DMS114 treated with DMSO at 0.1 percent for 48 hours (cell line): ENCODE data around the gene TBC1D7.

Source experiments
- DNase-seq: peaks from one replicate; lab custom pipeline; 2025; ENCODE audit not compliant: unreplicated experiment; lab: John Stamatoyannopoulos, UW

TBC1D7 gene

GRCh38 chr6:13357551-13358075 lies 29.3 kb upstream of the TBC1D7 start:
- no peak for DNase-seq

GRCh38 chr6:13355999-13356785 lies 27.9 kb upstream of the TBC1D7 start:
- DNase-seq: no peak

DNA sequence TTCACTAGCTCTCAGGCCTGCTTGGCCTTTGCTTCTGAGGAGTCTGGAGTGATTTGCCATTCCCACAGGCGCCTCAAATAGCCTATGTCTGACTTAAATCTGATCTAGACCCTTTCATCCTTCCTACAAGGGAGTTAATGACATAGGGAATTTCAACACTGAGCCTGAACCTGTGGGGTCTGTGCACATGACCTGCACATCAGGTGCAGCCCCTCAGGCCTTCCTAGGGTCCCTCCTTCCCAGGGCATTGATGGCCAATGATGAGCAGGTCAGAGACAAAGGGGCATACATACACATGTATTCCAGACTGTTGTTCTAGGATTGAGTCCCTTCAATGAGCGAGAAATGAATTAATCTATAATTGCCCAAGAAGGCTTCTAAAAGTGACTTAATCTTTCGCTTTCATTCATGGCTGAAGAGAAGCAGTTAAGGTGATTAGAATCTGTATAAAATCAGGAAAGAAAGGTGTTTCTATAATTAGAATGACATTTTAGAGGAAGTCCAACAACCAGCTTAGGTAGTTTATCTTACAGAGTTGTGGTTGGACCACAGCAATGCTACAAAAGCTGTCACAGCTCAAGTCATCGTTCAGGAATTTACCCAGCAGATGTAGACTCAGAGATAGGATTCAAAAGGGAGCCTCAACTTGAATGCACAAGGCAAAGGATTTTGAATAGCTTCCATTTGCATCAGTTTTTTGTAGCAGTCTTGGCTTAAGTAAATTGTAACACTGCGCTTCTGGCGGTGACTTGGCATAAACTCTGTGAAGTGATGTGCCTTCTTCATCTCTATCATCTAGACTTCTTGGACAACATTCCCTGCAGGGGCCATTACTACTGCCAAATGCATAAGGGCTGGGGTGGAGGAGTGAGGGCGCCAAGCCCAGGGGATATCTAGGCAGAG lies 27.0 kb upstream of the TBC1D7 start:
- no peak for DNase-seq

- DNase-seq: no peak
Measured at GRCh38 chr6:13354331-13355042, 26.1 kb upstream of the TBC1D7 start.

GRCh38 chr6:13352165-13352564 lies 23.8 kb upstream of the TBC1D7 start:
- DNase-seq: no peak

DNA sequence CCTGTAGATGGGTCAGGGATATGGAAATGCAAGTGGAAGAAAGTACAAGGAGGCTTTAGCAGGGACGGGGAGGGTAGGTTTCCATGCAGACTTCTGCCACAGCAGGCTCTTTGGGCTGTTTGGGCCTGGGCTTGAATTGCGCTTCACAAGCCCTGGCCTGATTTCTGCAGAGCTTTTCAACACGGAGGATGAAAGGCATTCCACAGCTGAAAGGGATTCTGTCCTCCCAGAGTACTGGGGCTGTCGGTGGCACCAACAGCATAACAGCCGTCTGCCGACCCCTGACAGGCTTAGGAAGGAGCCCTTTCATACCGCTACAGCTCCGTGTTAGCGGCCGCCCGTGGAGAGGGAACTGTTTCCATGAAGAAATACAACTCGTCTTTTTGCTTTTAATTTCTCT lies 22.9 kb upstream of the TBC1D7 start:
- DNase-seq: no peak

- no peak for DNase-seq
Measured at GRCh38 chr6:13349811-13350506, 21.6 kb upstream of the TBC1D7 start.

- DNase-seq: no peak
Measured at GRCh38 chr6:13348334-13349113, 20.2 kb upstream of the TBC1D7 start.

DNA sequence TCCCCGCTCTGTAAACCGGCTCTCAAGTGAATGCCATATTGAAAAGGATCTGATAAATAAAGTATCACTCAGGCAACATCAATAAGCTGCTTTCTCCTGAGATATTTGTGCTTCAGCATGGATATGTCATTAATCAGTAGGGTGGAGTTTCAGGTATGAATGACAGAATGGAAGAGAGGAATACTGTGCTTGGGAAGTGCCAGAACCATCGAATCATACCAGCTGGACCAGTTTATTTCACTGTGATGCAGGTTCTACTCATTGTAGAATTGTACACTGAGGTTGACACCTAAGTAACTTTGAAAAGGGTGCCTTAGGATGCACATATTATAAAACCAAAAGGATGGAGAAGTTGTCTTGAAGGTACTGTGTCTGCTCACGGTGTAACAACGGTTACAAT lies 17.9 kb upstream of the TBC1D7 start:
- DNase-seq: no peak

DNA sequence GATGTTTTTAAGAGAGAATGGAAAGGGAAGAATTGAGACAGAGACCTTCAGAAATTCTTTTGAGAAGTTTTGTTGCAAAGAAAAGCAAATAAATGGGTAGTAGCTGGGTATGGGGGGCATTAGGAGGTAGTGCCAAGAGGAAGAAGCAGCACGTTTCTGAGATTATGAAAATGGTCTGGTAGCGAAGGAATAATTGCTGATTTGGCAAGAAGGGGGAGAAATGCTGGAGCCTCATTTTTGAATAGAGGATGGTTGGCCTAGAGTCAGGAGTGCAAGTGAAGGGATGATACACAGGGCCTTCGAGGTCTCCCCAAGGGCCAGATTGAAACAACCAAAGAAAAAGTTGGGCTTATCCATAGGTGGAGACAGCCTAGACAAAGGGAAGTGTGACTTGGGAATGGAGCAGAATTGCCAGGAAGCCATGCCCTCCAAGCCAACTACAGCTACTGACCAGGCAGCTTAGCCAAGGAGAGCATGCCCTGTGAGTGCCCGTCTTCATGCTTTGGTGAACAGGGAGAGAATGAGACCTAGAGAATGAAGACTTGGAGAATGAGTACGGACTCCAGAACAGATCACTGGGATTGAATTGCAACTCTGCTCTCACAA lies 14.2 kb upstream of the TBC1D7 start:
- no peak for DNase-seq

GRCh38 chr6:13339863-13340630 lies 11.7 kb upstream of the TBC1D7 start:
- DNase-seq: no peak

- DNase-seq: no peak
Measured at GRCh38 chr6:13338038-13338437, 9.7 kb upstream of the TBC1D7 start.

DNA sequence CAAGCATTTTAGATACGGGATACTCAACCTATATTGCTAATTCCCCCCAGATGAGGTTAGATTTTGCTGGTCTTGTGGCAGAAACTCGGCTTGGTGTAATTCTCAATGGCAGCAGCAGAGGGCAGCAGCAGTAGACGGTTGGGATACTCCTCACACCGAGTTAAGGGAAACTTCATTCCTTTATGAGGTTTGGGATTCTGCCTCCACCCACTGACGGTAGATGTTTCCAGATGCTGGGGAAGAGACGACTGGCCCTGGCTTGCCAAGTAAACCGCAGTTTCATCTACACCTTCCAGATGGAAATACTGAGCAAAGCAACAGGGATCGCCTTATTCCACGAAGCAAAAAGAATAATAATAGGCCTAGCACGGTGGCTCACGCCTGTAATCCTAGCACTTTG lies 8.2 kb upstream of the TBC1D7 start:
- DNase-seq: peak; percentile 86

DNA sequence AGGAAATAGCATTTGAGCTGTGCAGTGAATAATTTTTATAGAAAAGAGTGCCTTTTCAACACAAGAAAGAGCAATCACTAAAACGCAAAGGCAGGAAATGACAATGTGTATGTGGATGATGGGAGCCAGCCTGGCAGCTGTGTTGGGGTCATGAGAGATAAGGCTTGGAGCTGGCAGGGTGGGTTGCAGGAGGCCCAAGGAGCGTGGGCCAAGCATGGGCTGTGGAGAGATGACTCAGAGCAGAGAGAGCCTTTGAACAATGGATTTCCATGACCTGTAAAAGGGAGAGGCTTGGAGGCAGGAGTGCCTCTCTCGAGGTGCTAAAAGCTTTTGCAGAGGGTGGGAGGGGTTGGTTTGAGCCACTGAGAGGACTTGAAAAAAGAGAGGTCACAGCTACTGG lies 6.6 kb upstream of the TBC1D7 start:
- DNase-seq: no peak

DNA sequence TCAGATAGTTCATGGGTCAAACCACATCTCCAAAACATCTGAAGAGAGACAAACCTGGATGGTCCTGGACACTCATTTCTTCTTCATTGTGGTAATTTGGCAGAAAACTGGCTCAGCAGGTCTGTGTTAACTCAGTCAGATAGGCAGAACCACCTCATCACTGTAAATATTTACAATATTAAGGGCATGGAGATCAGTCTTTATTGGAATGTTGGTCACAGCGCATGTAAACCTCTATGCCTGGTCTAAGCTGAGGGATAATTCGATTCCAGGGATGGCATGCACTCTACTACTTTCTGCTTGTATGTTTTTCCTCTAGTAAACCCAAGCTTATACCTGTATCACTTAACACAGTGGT lies 4.0 kb upstream of the TBC1D7 start:
- no peak for DNase-seq

DNA sequence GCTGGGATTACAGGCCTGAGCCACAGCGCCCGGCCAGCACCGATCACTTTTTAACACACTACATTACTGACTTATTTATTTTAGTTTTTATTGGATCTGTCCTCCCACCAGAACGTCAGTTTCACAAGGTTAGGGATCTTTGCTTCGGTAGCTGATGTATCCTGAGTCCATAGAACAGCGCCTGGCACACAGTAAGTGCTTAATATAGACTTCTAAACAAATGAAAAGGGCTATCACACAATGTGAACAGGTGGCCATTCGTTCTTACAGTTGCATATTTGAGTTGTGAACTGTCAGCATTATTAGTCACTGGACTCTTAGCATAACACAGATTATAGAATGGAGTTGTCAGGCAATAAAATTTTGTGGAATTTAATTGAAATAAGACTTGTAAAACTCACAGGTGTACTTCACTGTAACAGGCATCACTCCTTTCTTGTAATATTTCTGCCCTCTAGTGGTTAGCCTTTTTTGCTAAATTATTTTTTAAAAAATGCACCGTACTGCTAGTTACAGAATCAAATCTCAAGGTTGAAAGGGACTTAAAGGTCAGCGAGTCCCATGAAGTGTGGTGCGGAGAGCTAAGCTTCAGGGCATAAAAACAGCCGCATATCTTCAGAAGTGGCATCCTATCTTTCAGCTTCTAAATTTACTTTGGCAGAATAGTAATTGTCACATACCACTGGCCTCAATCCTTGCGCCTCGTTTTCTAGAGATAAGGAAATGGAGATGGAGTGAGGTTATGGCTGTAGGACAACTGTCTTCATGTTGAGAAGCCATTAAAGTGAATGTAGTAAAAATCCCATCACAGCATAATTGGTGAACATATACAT lies 3.4 kb upstream of the TBC1D7 start:
- peak; percentile 61 for DNase-seq

DNA sequence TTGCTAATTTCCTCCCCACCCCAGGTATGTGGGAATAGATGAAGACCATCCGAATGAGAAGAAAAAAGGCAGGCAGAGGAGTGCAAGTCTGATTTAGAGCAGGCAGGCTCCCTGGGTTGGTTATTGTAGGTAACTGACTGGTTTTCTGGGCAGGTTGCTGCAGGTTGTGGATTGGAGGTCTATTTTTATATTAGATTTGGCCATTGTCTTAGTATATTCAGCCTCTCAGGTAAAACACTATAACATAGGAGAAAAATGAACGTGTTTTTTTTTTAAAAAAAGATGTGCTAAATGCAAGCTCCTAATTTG lies 492 bp upstream of the TBC1D7 start:
- DNase-seq: no peak

DNA sequence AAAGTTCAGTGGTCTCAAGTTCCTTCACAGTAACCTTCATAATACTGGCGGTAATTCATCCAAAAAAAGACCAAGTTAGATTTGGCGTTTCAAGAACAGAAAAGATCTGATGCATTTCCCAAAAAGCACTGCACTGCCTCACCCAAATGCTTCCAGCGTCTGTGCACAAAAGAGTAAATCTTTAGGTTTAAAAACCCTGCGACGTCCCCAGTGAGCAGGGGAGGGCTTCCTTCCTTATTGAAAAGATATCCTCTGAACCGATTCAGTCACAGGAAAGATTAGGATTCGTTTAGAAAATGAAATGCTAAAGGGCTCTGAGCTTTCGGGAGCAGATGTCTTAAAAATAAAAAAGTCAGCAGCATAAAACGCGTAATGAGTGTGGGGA lies 654 bp downstream of the TBC1D7 start:
- DNase-seq: no peak
